ENCODE results near the gene SARDH. TPM values are rescaled to one million over a fixed set of nuclear protein-coding genes. Genes with fewer than 3 reads are reported as not detected.

Gene SARDH
- total and polyA plus RNA-seq, 2 donors (not counting 1 experiment from before 2014, with no cell fraction given), result 0.03 to 0.07 TPM

- Histone ChIP-seq H3K4me3 (ENCODE audit: control extremely low read depth in 1 of 5, extremely low read depth in 1 of 5, insufficient read depth in 1 of 5, low read depth in 2 of 5, low read length in 4 of 5) (no peak overlapping the region), H3K36me3 (replicated peaks in 1 of 2; ENCODE audit: control extremely low read depth in 1 of 2, control insufficient read depth in 1 of 2, extremely low read depth in 1 of 2, insufficient read depth in 2 of 2, low read length in 1 of 2) (peaks cover 8 to 83% of the 10 kb centered on the region in 2 experiments), H3K9ac (ENCODE audit: low read length) (no peak overlapping the region), H3K79me2 (ENCODE audit: control insufficient read depth, insufficient read depth, low read length) (peaks cover 6% of the 10 kb centered on the region), H3K9me3 (ENCODE audit: control extremely low read depth in 1 of 3, control insufficient read depth in 2 of 3, insufficient read depth in 1 of 3, low read length in 2 of 3) (peaks cover 0 to 17% (median 6%) of the 10 kb centered on the region in 3 donors), H2AFZ (ENCODE audit: insufficient read depth, low read depth, low read length, poor library complexity, severe bottlenecking) (no peak overlapping the region), H3K27ac (ENCODE audit: low read length in 2 of 2) (no peak overlapping the region), H3K27me3 (replicated peaks in 1 of 4; ENCODE audit: control extremely low read depth in 1 of 4, control insufficient read depth in 3 of 4, insufficient read depth in 4 of 4, low read length in 3 of 4) (no peaks in the 10 kb centered on the region), H3K4me1 (ENCODE audit: control insufficient read depth in 2 of 2, insufficient read depth in 2 of 2, low read length in 2 of 2) (no peaks in the 10 kb centered on the region), H3K4me2 (replicated peaks; ENCODE audit: low read depth, low read length, poor library complexity, severe bottlenecking) (no peak overlapping the region), H4K20me1 (ENCODE audit: control insufficient read depth, insufficient read depth, low read length, poor library complexity, severe bottlenecking) (peaks cover 43% of the 10 kb centered on the region)
- 100% methylated on average over 5 of the region's 7 CpGs for WGBS (ENCODE audit: insufficient coverage)
- POLR2A ChIA-PET, result no interaction called here
- no peaks in the 10 kb centered on the region for H3K27me3 Mint-ChIP-seq
- intact Hi-C loops (cut with micrococcal nuclease), result no loop called here
- ATAC-seq (ENCODE audit: low read depth) (no peak), DNase-seq (no peak)
- TF ChIP-seq EZH2 (IDR thresholded peaks at IDR 0.05; ENCODE audit: borderline replicate concordance, insufficient read depth, low read depth, low read length, poor library complexity, severe bottlenecking), result no peak
- TF ChIP-seq CTCF (IDR thresholded peaks at IDR 0.05), result no peak
- no peaks in the 10 kb centered on the region for H3K4me1 Mint-ChIP-seq
- H3K9me3 Mint-ChIP-seq (ENCODE audit: insufficient read depth), result no peaks in the 10 kb centered on the region
- no peak overlapping the region for H3K4me3 Mint-ChIP-seq
- CTCF ChIA-PET, result interaction anchor here (0.6 to 1.7 kb wide), 3 partner anchors 10 to 221 kb away, joined by 3 to 11 read pairs (median 3); no protein-coding TSS in a partner anchor
- H3K27ac Mint-ChIP-seq, result no peak overlapping the region
These were observed 34.4 kb upstream of the SARDH start for GRCh38 chr9:133772581-133772980.

DNA sequence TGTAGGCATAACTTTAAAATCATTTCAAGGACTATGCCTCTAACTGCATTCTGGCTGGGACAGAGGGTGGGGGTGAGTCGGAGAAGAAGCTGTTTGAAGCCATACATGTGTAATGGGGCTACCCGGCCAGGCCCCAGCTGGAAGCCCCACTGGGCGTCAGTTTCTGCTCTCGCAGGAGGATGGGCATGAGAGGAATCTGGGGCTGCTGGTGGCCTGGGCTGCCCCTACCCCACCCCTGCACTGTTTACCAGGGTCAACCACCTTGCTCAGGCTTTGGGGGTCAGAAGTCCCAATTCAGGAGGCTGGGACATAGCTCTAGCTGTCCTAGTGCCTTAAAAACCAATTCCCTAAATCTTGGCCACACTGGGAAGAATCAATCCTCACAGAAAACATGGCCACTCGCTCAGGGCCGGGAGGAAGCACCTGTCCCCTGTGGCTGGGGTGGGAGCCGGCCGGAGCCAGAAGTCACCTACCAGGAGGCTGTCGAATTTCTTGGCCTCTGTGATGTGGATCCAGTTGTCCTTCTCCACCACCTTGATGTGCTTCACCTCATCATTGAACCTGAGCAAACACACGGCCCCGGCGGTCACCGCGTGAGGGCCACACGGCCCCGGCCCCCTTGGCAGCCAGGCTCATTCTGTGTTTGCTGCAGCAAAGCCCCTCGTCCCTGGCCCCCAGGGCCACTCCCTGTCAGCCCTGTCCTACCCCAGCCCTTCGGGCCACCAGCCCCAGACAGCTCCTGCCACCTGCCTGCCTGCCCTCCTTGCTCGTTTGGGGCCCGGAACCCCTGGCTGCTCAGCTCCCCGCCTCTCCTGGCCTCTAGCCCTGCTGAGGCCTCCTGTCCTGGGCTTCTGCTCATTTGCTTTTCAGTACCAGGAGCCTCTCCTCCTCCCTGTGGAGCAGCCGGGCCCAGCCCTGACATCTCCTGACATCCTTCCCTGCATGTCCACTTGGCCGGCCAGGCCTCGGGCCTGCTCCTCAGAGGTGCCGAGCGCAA lies 33.6 kb upstream of the SARDH start:
- Histone ChIP-seq H3K4me3 (ENCODE audit: control extremely low read depth in 1 of 5, extremely low read depth in 1 of 5, insufficient read depth in 1 of 5, low read depth in 2 of 5, low read length in 4 of 5) (no peak overlapping the region), H3K9me3 (ENCODE audit: control extremely low read depth in 1 of 3, control insufficient read depth in 2 of 3, insufficient read depth in 1 of 3, low read length in 2 of 3) (peaks cover 0 to 21% (median 14%) of the 10 kb centered on the region in 3 donors), H3K4me2 (replicated peaks; ENCODE audit: low read depth, low read length, poor library complexity, severe bottlenecking) (no peak overlapping the region), H4K20me1 (ENCODE audit: control insufficient read depth, insufficient read depth, low read length, poor library complexity, severe bottlenecking) (peaks cover 39% of the 10 kb centered on the region), H3K27me3 (replicated peaks in 1 of 4; ENCODE audit: control extremely low read depth in 1 of 4, control insufficient read depth in 3 of 4, insufficient read depth in 4 of 4, low read length in 3 of 4) (no peaks in the 10 kb centered on the region), H3K9ac (ENCODE audit: low read length) (no peak overlapping the region), H2AFZ (ENCODE audit: insufficient read depth, low read depth, low read length, poor library complexity, severe bottlenecking) (no peak overlapping the region), H3K4me1 (ENCODE audit: control insufficient read depth in 2 of 2, insufficient read depth in 2 of 2, low read length in 2 of 2) (no peaks in the 10 kb centered on the region), H3K79me2 (ENCODE audit: control insufficient read depth, insufficient read depth, low read length) (peaks cover 3% of the 10 kb centered on the region), H3K36me3 (replicated peaks in 1 of 2; ENCODE audit: control extremely low read depth in 1 of 2, control insufficient read depth in 1 of 2, extremely low read depth in 1 of 2, insufficient read depth in 2 of 2, low read length in 1 of 2) (peaks cover 8 to 84% of the 10 kb centered on the region in 2 experiments), H3K27ac (ENCODE audit: low read length in 2 of 2) (no peak overlapping the region)
- WGBS (ENCODE audit: insufficient coverage), result 90% methylated on average over 24 of the region's 26 CpGs
- intact Hi-C loops (cut with micrococcal nuclease), result no loop called here
- ChIA-PET CTCF (interaction anchor here (1.3 to 2.4 kb wide), 2 partner anchors 10 to 222 kb away, joined by 3 to 12 read pairs; no protein-coding TSS in a partner anchor), POLR2A (no interaction called here)
- Mint-ChIP-seq H3K4me1 (no peaks in the 10 kb centered on the region), H3K4me3 (no peak overlapping the region), H3K9me3 (ENCODE audit: insufficient read depth) (peaks cover 2% of the 10 kb centered on the region), H3K27me3 (no peaks in the 10 kb centered on the region), H3K27ac (peak overlapping the region; percentile 10)
- DNase-seq (no peak), ATAC-seq (ENCODE audit: low read depth) (no peak)
- TF ChIP-seq CTCF (IDR thresholded peaks at IDR 0.05) (no peak), EZH2 (IDR thresholded peaks at IDR 0.05; ENCODE audit: borderline replicate concordance, insufficient read depth, low read depth, low read length, poor library complexity, severe bottlenecking) (no peak)
